K562 (cell line): ENCODE data around the gene CELA3A. TPM values are rescaled to one million over a fixed set of nuclear protein-coding genes. Genes with fewer than 3 reads are reported as not detected.

ENCODE experiments used
- ATAC-seq: fragments of 200-7000 bp; cut with Tn5 transposase; 3 replicates; pipeline ENCODE4 v1.9.1; 2020; ENCODE audit warnings: moderate library complexity
- BruUV-seq: library from RNA; stranded (reverse); fragments of 400-500 nt; replicated peaks from 2 replicates; lab custom pipeline; 2021; lab: Mats Ljungman, UMichigan
- CTCF ChIA-PET: fragments of 300-600 bp; formaldehyde crosslinking; extraction: SDS; loops from one replicate; lab custom pipeline; 2021; ENCODE audit warnings: low intra/inter-chr PET ratio; lab: Yijun Ruan, JAX
- POLR2A ChIA-PET: fragments of 300-600, 350-650 bp; sonication (Branson Sonifier 250); formaldehyde crosslinking; extraction: SDS; loops from one replicate; lab custom pipeline; 2021; ENCODE audit warnings: antibody characterized with exemption, inconsistent platforms; lab: Yijun Ruan, JAX
- DNase-seq, 4 experiments: peaks; one replicate each; pipeline versions ENCODE4 v3.0.0 to v3.0.0-alpha.2; 2011 to 2018; ENCODE audit warnings: low spot score in 3 of 4, mixed read lengths in 3 of 4; ENCODE audit errors: extremely low read depth in 1 of 4
- FAIRE-seq: peaks from 2 replicates; lab custom pipeline; 2011; peaks lifted over from hg19 to GRCh38; lab: Jason Lieb, UNC
- H2AFZ ChIP-seq: 2 replicates; pipeline ENCODE4 v1.6.0; 2011; ENCODE audit warnings: low read depth, low read length, control low read depth, inconsistent platforms
- H3K27ac ChIP-seq: fragments of 200-600 bp; 3 replicates; pipeline ENCODE4 v1.8.0; 2011; ENCODE audit warnings: low read depth, mild to moderate bottlenecking, control low read depth, inconsistent platforms, low read length, moderate library complexity, mixed read lengths; ENCODE audit errors: extremely low read depth
- H3K27me3 ChIP-seq, 2 experiments: fragments of 300-600 bp in 1 of 2; 2 replicates in 1 of 2; 3 replicates in 1 of 2; pipeline versions ENCODE4 v1.6.0 to v1.8.0; 2011; ENCODE audit warnings: inconsistent platforms in 2 of 2, low read length in 2 of 2, mild to moderate bottlenecking in 1 of 2, mixed read lengths in 1 of 2, moderate library complexity in 1 of 2; ENCODE audit not compliant: control insufficient read depth in 2 of 2, insufficient read depth in 2 of 2
- H3K36me3 ChIP-seq: fragments of 300-600 bp; 3 replicates; pipeline ENCODE4 v1.8.0; 2011; ENCODE audit warnings: mild to moderate bottlenecking, low read length, inconsistent platforms; ENCODE audit not compliant: control insufficient read depth, insufficient read depth
- H3K4me1 ChIP-seq, 2 experiments: fragments of 200-600 bp in 1 of 2; replicated peaks in 1 of 2; 2 replicates in 1 of 2; 3 replicates in 1 of 2; pipeline versions ENCODE4 v1.5.1 to v1.8.0; 2011; ENCODE audit warnings: inconsistent platforms in 2 of 2, low read length in 2 of 2, mild to moderate bottlenecking in 1 of 2, mixed read lengths in 1 of 2, moderate library complexity in 1 of 2; ENCODE audit not compliant: control insufficient read depth in 2 of 2, insufficient read depth in 2 of 2
- H3K4me2 ChIP-seq: 2 replicates; pipeline ENCODE4 v1.6.1; 2011; ENCODE audit warnings: low read length, control low read depth, inconsistent platforms, mixed read lengths; ENCODE audit not compliant: insufficient read depth
- H3K4me3 ChIP-seq: fragments of 200-600 bp; sonication (generic), shearing (Covaris generic); 2 replicates; pipeline ENCODE4 v1.5.1; 2016; ENCODE audit warnings: control low read depth, inconsistent platforms
- H3K79me2 ChIP-seq: fragments of 200-600 bp; 3 replicates; pipeline ENCODE4 v1.8.0; 2011; ENCODE audit warnings: low read length, inconsistent platforms; ENCODE audit not compliant: control insufficient read depth, insufficient read depth
- H3K9ac ChIP-seq, 2 experiments: 2 replicates each; pipeline versions ENCODE4 v1.6.0 to v1.6.1; 2011; ENCODE audit warnings: low read depth in 2 of 2, low read length in 2 of 2, control low read depth in 1 of 2, inconsistent platforms in 1 of 2, mild to moderate bottlenecking in 1 of 2, mixed read lengths in 1 of 2; ENCODE audit not compliant: insufficient read depth in 1 of 2
- H3K9me1 ChIP-seq: one replicate; pipeline ENCODE4 v1.6.0; 2011; ENCODE audit warnings: inconsistent platforms, mild to moderate bottlenecking, low read length, moderate library complexity; ENCODE audit not compliant: control insufficient read depth, insufficient read depth
- H3K9me3 ChIP-seq: replicated peaks from 2 replicates; pipeline ENCODE4 v1.5.1; 2011; ENCODE audit warnings: low read depth, low read length, inconsistent platforms; ENCODE audit not compliant: control insufficient read depth, insufficient read depth
- H4K20me1 ChIP-seq: replicated peaks from 2 replicates; pipeline ENCODE4 v1.6.1; 2011; ENCODE audit warnings: low read length, inconsistent platforms, mixed read lengths; ENCODE audit not compliant: control insufficient read depth, insufficient read depth
- ATF7 ChIP-seq: fragments of 450-650 bp; IDR thresholded peaks from 2 replicates; pipeline ENCODE4 v1.7.1; 2014; ENCODE audit warnings: mild to moderate bottlenecking, moderate library complexity
- ETV6 ChIP-seq, 3 experiments: fragments of 150-350 bp in 1 of 3; sonication (generic) in 1 of 3; formaldehyde crosslinking in 1 of 3; IDR thresholded peaks; 2 replicates each; pipeline versions ENCODE4 v1.6.1 to v1.8.0; 2014 to 2022; ENCODE audit warnings: borderline replicate concordance in 2 of 3, low read depth in 2 of 3, antibody characterized with exemption in 1 of 3, low read length in 1 of 3, mild to moderate bottlenecking in 1 of 3, missing genetic modification reagents in 1 of 3
- KLF6 ChIP-seq: fragments of 250-450 bp; sonication (Bioruptor Pico); IDR thresholded peaks from 2 replicates; pipeline ENCODE4 v1.4.0; 2020; ENCODE audit warnings: mild to moderate bottlenecking, moderate library complexity, borderline replicate concordance
- MCM5 ChIP-seq: fragments of 450-650 bp; IDR thresholded peaks from 2 replicates; pipeline ENCODE4 v1.6.1; 2016; ENCODE audit warnings: low read depth
- MXI1 ChIP-seq: IDR thresholded peaks from 2 replicates; pipeline ENCODE4 v1.6.1; 2011; ENCODE audit warnings: low read depth, mild to moderate bottlenecking, improper control_type of control experiment, low read length
- NCOR1 ChIP-seq: fragments of 450-650 bp; IDR thresholded peaks from 2 replicates; pipeline ENCODE4 v1.6.1; 2016; ENCODE audit warnings: mild to moderate bottlenecking, moderate library complexity
- RB1 ChIP-seq: fragments of 450-650 bp; IDR thresholded peaks from 2 replicates; pipeline ENCODE4 v1.6.1; 2017; ENCODE audit warnings: low read depth, mild to moderate bottlenecking
- RBM25 ChIP-seq: fragments of 200-400 bp; formaldehyde crosslinking; IDR thresholded peaks from 2 replicates; pipeline ENCODE4 v1.6.1; 2018; ENCODE audit warnings: low read length, low read depth, moderate library complexity; ENCODE audit not compliant: severe bottlenecking
- RUNX1 ChIP-seq: sonication (generic); IDR thresholded peaks from 2 replicates; pipeline ENCODE4 v1.6.1; 2016; ENCODE audit warnings: antibody characterized with exemption, low read depth
- SNRNP70 ChIP-seq: fragments of 200-400 bp; formaldehyde crosslinking; optimal IDR thresholded peaks from 2 replicates; pipeline ENCODE3; 2017; ENCODE audit warnings: low read depth, low read length
- SUPT5H ChIP-seq: fragments of 450-650 bp; IDR thresholded peaks from 2 replicates; pipeline ENCODE4 v1.6.1; 2016
- TCF15 ChIP-seq: fragments of 250-450 bp; sonication (Bioruptor Pico); IDR thresholded peaks from 2 replicates; pipeline ENCODE4 v1.8.0; 2022; ENCODE audit warnings: moderate library complexity, mild to moderate bottlenecking, inconsistent platforms
- ZNF184 ChIP-seq: sonication (generic); formaldehyde crosslinking; IDR thresholded peaks from 2 replicates; pipeline ENCODE4 v1.5.0; 2020; ENCODE audit warnings: missing genetic modification reagents
- ZNF217 ChIP-seq: sonication (generic); formaldehyde crosslinking; IDR thresholded peaks from 2 replicates; pipeline ENCODE4 v1.8.0; 2022; ENCODE audit warnings: mild to moderate bottlenecking, missing genetic modification reagents
- ZNF280A ChIP-seq: fragments of 450-650 bp; IDR thresholded peaks from 2 replicates; pipeline ENCODE4 v1.6.1; 2018; ENCODE audit warnings: mild to moderate bottlenecking, low read depth; ENCODE audit not compliant: partially characterized antibody
- ZNF311 ChIP-seq: fragments of 250-450 bp; sonication (Bioruptor Pico); IDR thresholded peaks from 2 replicates; pipeline ENCODE4 v1.4.0; 2020; ENCODE audit warnings: mild to moderate bottlenecking, moderate library complexity
- ZNF518B ChIP-seq: fragments of 250-450 bp; sonication (Bioruptor Pico); IDR thresholded peaks from 2 replicates; pipeline ENCODE4 v1.5.0; 2021; ENCODE audit warnings: mild to moderate bottlenecking, moderate library complexity
- WGBS: fragments of 100-300 bp; shearing (Covaris generic); methylation state at CpG from one replicate; pipeline ENCODE4 v1.1.6; 2016; ENCODE audit warnings: low coverage, mixed read lengths; ENCODE audit not compliant: insufficient coverage; ENCODE audit errors: missing lambda C conversion rate; 5-methylcytosine and 5-hydroxymethylcytosine counted together
- in situ Hi-C: fragments of 300-500 bp; cut with MboI; formaldehyde crosslinking; loops from 4 replicates; pipeline ENCODE4 v1.15.0; 2018; ENCODE audit warnings: inconsistent platforms, mixed read lengths
- intact Hi-C: fragments of 100-400 bp; cut with micrococcal nuclease; formaldehyde crosslinking; loops from 2 replicates; pipeline ENCODE4 v1.14.2; 2022
- polyA plus RNA-seq, 8 experiments: library from polyadenylated mRNA; depleted of rRNA in 4 of 8; stranded (reverse) in 5 of 8; unstranded in 3 of 8; fragments of >200 nt; fragmentation: Nextera tagmentation in 2 of 8; fragmentation: Illumina TruSeq in 1 of 8; extraction: Ambion mirVana in 2 of 8; extraction: Trizol in 1 of 8; gene quantifications; 2 replicates each; pipeline versions ENCODE4 v1.2.1 to v1.2.3, GENCODE V29; 2011 to 2014; ENCODE audit warnings: inconsistent platforms in 1 of 8, missing spikeins in 1 of 8
- total RNA-seq, 7 experiments: library from RNA; depleted of rRNA in 6 of 7; stranded (reverse); fragments of >200 nt in 6 of 7; fragmentation: Illumina TruSeq in 2 of 7; extraction: Trizol in 2 of 7; gene quantifications; 2 replicates each; pipeline versions ENCODE4 v1.2.1 to v1.2.3, GENCODE V29; 2011 to 2021; ENCODE audit warnings: low replicate concordance in 1 of 7

The CELA3A gene
- total and polyA plus RNA-seq, 9 of the 15 experiments (the other 6 are each of a cell fraction or from before 2014, with no cell fraction given) = 5.4 TPM; not detected in 8

GRCh38 chr1:22025368-22026155 is 24.1 kb downstream of the CELA3A start:
- peak overlapping the region; percentile 99 for H3K9ac ChIP-seq
- DNase-seq (peak; percentile 92 to 99 (median 94)), FAIRE-seq (peak; percentile 88), ATAC-seq (peak; percentile 88)
- H3K79me2 ChIP-seq = peaks cover 12% of the 10 kb centered on the region; the same call in 2 of the 3 replicates
- peak overlapping the region; percentile 99 for H3K27ac ChIP-seq
- ChIA-PET CTCF (no interaction called here), POLR2A (interaction anchor here (0.5 to 7.0 kb wide), 18 partner anchors 10 to 665 kb away, joined by 3 to 63 read pairs (median 3); partner anchors contain the start of gene CDC42)
- H3K4me3 ChIP-seq = peak overlapping the region; percentile 73
- no peaks in the 10 kb centered on the region for H3K9me3 ChIP-seq
- under 1% methylated on average over 42 of the region's 42 CpGs for WGBS
- H3K4me1 ChIP-seq = peaks cover 24 to 28% of the 10 kb centered on the region in 2 experiments
- no peaks in the 10 kb centered on the region for H3K27me3 ChIP-seq
- H3K9me1 ChIP-seq = no peaks in the 10 kb centered on the region
- intact Hi-C loops = loop anchor here (1.0 to 10.0 kb wide), 5 partner anchors 27 to 243 kb away; partner anchors contain the start of genes CDC42 and USP48
- no peaks in the 10 kb centered on the region for H4K20me1 ChIP-seq
- peak overlapping the region; percentile 96 for H2AFZ ChIP-seq
- peak overlapping the region; percentile 96 for H3K4me2 ChIP-seq
- in situ Hi-C loops = no loop called here
- H3K36me3 ChIP-seq = no peaks in the 10 kb centered on the region
- BruUV-seq = TSS peak; percentile 84
- no peak for TF ChIP-seq MXI1
- no peak for TF ChIP-seq RUNX1
- TF ChIP-seq ZNF518B (CRISPR knock-in tag) = no peak
- TF ChIP-seq ETV6 (IDR thresholded peaks at IDR 0.05; ENCODE audit: borderline replicate concordance in 1 of 2, low read depth in 2 of 2, low read length in 1 of 2) = no peak
- no peak for TF ChIP-seq ETV6 (CRISPR knock-in tag; IDR thresholded peaks at IDR 0.05; ENCODE audit: borderline replicate concordance)
- no peak for TF ChIP-seq KLF6 (CRISPR knock-in tag)
- TF ChIP-seq ZNF217 (CRISPR knock-in tag) = no peak
- no peak for TF ChIP-seq TCF15
- no peak for TF ChIP-seq ZNF280A
- peak; percentile 89 for TF ChIP-seq ATF7
- TF ChIP-seq SUPT5H = peak; percentile 99
- TF ChIP-seq RBM25 = no peak
- no peak for TF ChIP-seq SNRNP70
- TF ChIP-seq ZNF184 = no peak
- TF ChIP-seq RB1 = peak; percentile 96
- TF ChIP-seq ZNF311 (CRISPR knock-in tag) = no peak
- TF ChIP-seq MCM5 = no peak
- TF ChIP-seq NCOR1 = peak; percentile 65
